HEK293 (cell line): Measurements from ENCODE around the gene WDTC1.

Source experiments
- HIC1 ChIP-seq: fragments of 450-650 bp; formaldehyde crosslinking; IDR thresholded peaks from 2 replicates; pipeline ENCODE4 v1.5.1; 2016; ENCODE audit warnings: missing biosample characterization, missing genetic modification characterization
- KLF10 ChIP-seq: fragments of 450-650 bp; IDR thresholded peaks from 2 replicates; pipeline ENCODE4 v1.5.1; 2018; ENCODE audit warnings: missing biosample characterization, mild to moderate bottlenecking, missing genetic modification characterization
- KLF16 ChIP-seq: fragments of 450-650 bp; formaldehyde crosslinking; IDR thresholded peaks from 2 replicates; pipeline ENCODE4 v1.5.1; 2017; ENCODE audit warnings: missing biosample characterization, missing genetic modification characterization
- KLF9 ChIP-seq: fragments of 450-650 bp; formaldehyde crosslinking; IDR thresholded peaks from 2 replicates; pipeline ENCODE4 v1.5.1; 2016; ENCODE audit warnings: missing biosample characterization, missing genetic modification characterization, low read depth
- OSR2 ChIP-seq: fragments of 450-650 bp; formaldehyde crosslinking; IDR thresholded peaks from 2 replicates; pipeline ENCODE4 v1.5.1; 2016; ENCODE audit warnings: missing biosample characterization, missing genetic modification characterization
- PRDM4 ChIP-seq: fragments of 450-650 bp; formaldehyde crosslinking; IDR thresholded peaks from 2 replicates; pipeline ENCODE4 v1.5.1; 2017; ENCODE audit warnings: missing biosample characterization, missing genetic modification characterization
- SCRT1 ChIP-seq: fragments of 450-650 bp; formaldehyde crosslinking; IDR thresholded peaks from 2 replicates; pipeline ENCODE4 v1.5.1; 2016; ENCODE audit warnings: missing biosample characterization, missing genetic modification characterization, borderline replicate concordance
- SP7 ChIP-seq: fragments of 450-650 bp; formaldehyde crosslinking; IDR thresholded peaks from 2 replicates; pipeline ENCODE4 v1.5.1; 2016; ENCODE audit warnings: missing biosample characterization, missing genetic modification characterization
- ZBTB26 ChIP-seq: fragments of 450-650 bp; formaldehyde crosslinking; optimal IDR thresholded peaks from 2 replicates; pipeline ENCODE3; 2016; ENCODE audit warnings: missing biosample characterization, mild to moderate bottlenecking, missing genetic modification characterization
- ZEB2 ChIP-seq: fragments of 450-650 bp; formaldehyde crosslinking; IDR thresholded peaks from 2 replicates; pipeline ENCODE4 v1.5.1; 2016; ENCODE audit warnings: missing biosample characterization, missing genetic modification characterization
- ZFHX2 ChIP-seq: fragments of 450-650 bp; formaldehyde crosslinking; conservative IDR thresholded peaks from 2 replicates; pipeline ENCODE4 v1.5.1; 2016; ENCODE audit warnings: missing biosample characterization, missing genetic modification characterization
- ZFP37 ChIP-seq: fragments of 450-650 bp; formaldehyde crosslinking; IDR thresholded peaks from 2 replicates; pipeline ENCODE4 v1.5.1; 2016; ENCODE audit warnings: missing biosample characterization, missing genetic modification characterization
- ZFP69B ChIP-seq: fragments of 450-650 bp; formaldehyde crosslinking; IDR thresholded peaks from 2 replicates; pipeline ENCODE4 v1.5.1; 2016; ENCODE audit warnings: missing biosample characterization, missing genetic modification characterization
- ZIC2 ChIP-seq: fragments of 450-650 bp; formaldehyde crosslinking; IDR thresholded peaks from 2 replicates; pipeline ENCODE4 v1.5.1; 2016; ENCODE audit warnings: missing biosample characterization, missing genetic modification characterization
- ZNF18 ChIP-seq: fragments of 450-650 bp; formaldehyde crosslinking; IDR thresholded peaks from 2 replicates; pipeline ENCODE4 v1.5.1; 2016; ENCODE audit warnings: missing biosample characterization, missing genetic modification characterization
- ZNF2 ChIP-seq: fragments of 450-650 bp; formaldehyde crosslinking; IDR thresholded peaks from 2 replicates; pipeline ENCODE4 v1.5.1; 2016; ENCODE audit warnings: missing biosample characterization, missing genetic modification characterization
- ZNF211 ChIP-seq: fragments of 450-650 bp; formaldehyde crosslinking; IDR thresholded peaks from 2 replicates; pipeline ENCODE4 v1.5.1; 2016; ENCODE audit warnings: low read depth, missing biosample characterization, missing genetic modification characterization
- ZNF221 ChIP-seq: fragments of 450-650 bp; formaldehyde crosslinking; IDR thresholded peaks from 2 replicates; pipeline ENCODE4 v1.5.1; 2017; ENCODE audit warnings: missing biosample characterization, missing genetic modification characterization, borderline replicate concordance
- ZNF514 ChIP-seq: fragments of 450-650 bp; formaldehyde crosslinking; IDR thresholded peaks from 2 replicates; pipeline ENCODE4 v1.5.1; 2016; ENCODE audit warnings: missing biosample characterization, missing genetic modification characterization
- ZNF518A ChIP-seq: fragments of 450-650 bp; formaldehyde crosslinking; conservative IDR thresholded peaks from 2 replicates; pipeline ENCODE4 v1.5.1; 2016; ENCODE audit warnings: low read depth, missing biosample characterization, missing genetic modification characterization
- ZNF561 ChIP-seq: fragments of 450-650 bp; IDR thresholded peaks from 2 replicates; pipeline ENCODE4 v1.5.1; 2018; ENCODE audit warnings: missing biosample characterization, missing genetic modification characterization, borderline replicate concordance
- ZNF624 ChIP-seq: fragments of 450-650 bp; formaldehyde crosslinking; IDR thresholded peaks from 2 replicates; pipeline ENCODE4 v1.5.1; 2017; ENCODE audit warnings: missing biosample characterization, missing genetic modification characterization
- ZNF701 ChIP-seq: fragments of 450-650 bp; formaldehyde crosslinking; IDR thresholded peaks from 2 replicates; pipeline ENCODE4 v1.5.1; 2016; ENCODE audit warnings: missing biosample characterization, missing genetic modification characterization
- ZNF707 ChIP-seq: fragments of 450-650 bp; formaldehyde crosslinking; IDR thresholded peaks from 2 replicates; pipeline ENCODE4 v1.5.1; 2016; ENCODE audit warnings: missing biosample characterization, missing genetic modification characterization
- ZNF843 ChIP-seq: fragments of 450-650 bp; formaldehyde crosslinking; IDR thresholded peaks from 2 replicates; pipeline ENCODE4 v1.5.1; 2016; ENCODE audit warnings: missing biosample characterization, missing genetic modification characterization

The WDTC1 gene

GRCh38 chr1:27348861-27349783 is 114.7 kb downstream of the WDTC1 start (continued):
- TF ChIP-seq KLF9 (0 out of 2 replicates have a peak, but pooled peaks have one; percentile 27), ZBTB26 (tag by site-specific recombination) (peak; percentile 63), SP7 (tag by site-specific recombination) (0 out of 2 replicates have a peak, but pooled peaks have one; percentile 34), OSR2 (tag by site-specific recombination) (peak; percentile 31; the same call in 1 of the 2 replicates), ZNF561 (tag by site-specific recombination) (peak; percentile 57; the same call in 1 of the 2 replicates), ZNF514 (tag by site-specific recombination) (no peak), ZNF2 (tag by site-specific recombination) (no peak), HIC1 (peak; percentile 39; the same call in 1 of the 2 replicates), ZFP37 (tag by site-specific recombination) (no peak), ZFHX2 (tag by site-specific recombination) (peak; percentile 53), KLF10 (tag by site-specific recombination) (peak; percentile 44; the same call in 1 of the 2 replicates), ZEB2 (tag by site-specific recombination) (peak; percentile 48; the same call in 1 of the 2 replicates), ZIC2 (tag by site-specific recombination) (no peak), ZNF843 (tag by site-specific recombination) (0 out of 2 replicates have a peak, but pooled peaks have one; percentile 5), SCRT1 (peak; percentile 90), ZNF518A (tag by site-specific recombination) (no peak), ZNF211 (tag by site-specific recombination) (no peak), ZNF701 (tag by site-specific recombination) (no peak), ZNF624 (no peak), ZFP69B (tag by site-specific recombination) (peak; percentile 55; the same call in 1 of the 2 replicates), ZNF707 (tag by site-specific recombination) (no peak), KLF16 (tag by site-specific recombination) (peak; percentile 74; the same call in 1 of the 2 replicates), ZNF18 (no peak), PRDM4 (tag by site-specific recombination) (0 out of 2 replicates have a peak, but pooled peaks have one; percentile 7), ZNF221 (tag by site-specific recombination) (no peak)
